ENCODE results near the gene OR51E1.

The OR51E1 gene

GRCh38 chr11:4626207-4627099, 17.3 kb upstream of the OR51E1 start:
- Histone ChIP-seq H3K9me2 (replicated peaks; ENCODE audit: insufficient read depth, low read length) (no peaks in the 10 kb centered on the region), H3F3A (ENCODE audit: insufficient read depth) (no peaks in the 10 kb centered on the region), H3K27ac (ENCODE audit: low read depth, low read length) (no peak overlapping the region), H3K9me3 (ENCODE audit: insufficient read depth, low read length) (no peaks in the 10 kb centered on the region), H3K9ac (ENCODE audit: low read length) (no peak overlapping the region), H3K4me2 (ENCODE audit: low read depth, low read length, poor library complexity, severe bottlenecking) (no peak overlapping the region), H3K27me3 (ENCODE audit: low read length) (no peaks in the 10 kb centered on the region), H3K79me2 (ENCODE audit: insufficient read depth, low read length) (no peaks in the 10 kb centered on the region), H4K20me1 (ENCODE audit: low read depth, low read length) (no peaks in the 10 kb centered on the region), H2AFZ (ENCODE audit: low read depth, low read length, severe bottlenecking) (no peak overlapping the region), H3K36me3 (ENCODE audit: low read length) (no peaks in the 10 kb centered on the region), H3K4me3 (ENCODE audit: insufficient read depth, low read length, poor library complexity, severe bottlenecking) (no peak overlapping the region)
- TF ChIP-seq CTCF (IDR thresholded peaks at IDR 0.05; ENCODE audit: insufficient read depth, low read length, poor library complexity, severe bottlenecking) (peak; percentile 84), EZH2phosphoT487 (conservative IDR thresholded peaks at IDR 0.05; ENCODE audit: low read length) (no peak)

- H3K9me3 ChIP-seq (ENCODE audit: insufficient read depth, low read length) = no peaks in the 10 kb centered on the region
- H3K27me3 ChIP-seq (ENCODE audit: low read length) = no peaks in the 10 kb centered on the region
- no peaks in the 10 kb centered on the region for H3K9me2 ChIP-seq (replicated peaks; ENCODE audit: insufficient read depth, low read length)
- no peaks in the 10 kb centered on the region for H3K36me3 ChIP-seq (ENCODE audit: low read length)
- no peak overlapping the region for H3K4me2 ChIP-seq (ENCODE audit: low read depth, low read length, poor library complexity, severe bottlenecking)
- TF ChIP-seq CTCF (IDR thresholded peaks at IDR 0.05; ENCODE audit: insufficient read depth, low read length, poor library complexity, severe bottlenecking) (no peak), EZH2phosphoT487 (conservative IDR thresholded peaks at IDR 0.05; ENCODE audit: low read length) (no peak)
- H3K9ac ChIP-seq (ENCODE audit: low read length) = no peak overlapping the region
- no peak overlapping the region for H3K4me3 ChIP-seq (ENCODE audit: insufficient read depth, low read length, poor library complexity, severe bottlenecking)
- no peaks in the 10 kb centered on the region for H3K79me2 ChIP-seq (ENCODE audit: insufficient read depth, low read length)
- H2AFZ ChIP-seq (ENCODE audit: low read depth, low read length, severe bottlenecking) = no peak overlapping the region
- no peaks in the 10 kb centered on the region for H3F3A ChIP-seq (ENCODE audit: insufficient read depth)
- no peak overlapping the region for H3K27ac ChIP-seq (ENCODE audit: low read depth, low read length)
- no peaks in the 10 kb centered on the region for H4K20me1 ChIP-seq (ENCODE audit: low read depth, low read length)
Observed at GRCh38 chr11:4636136-4636535, 7.6 kb upstream of the OR51E1 start.

- peak; percentile 87 for TF ChIP-seq CTCF (IDR thresholded peaks at IDR 0.05; ENCODE audit: insufficient read depth, low read length, poor library complexity, severe bottlenecking)
- TF ChIP-seq EZH2phosphoT487 (conservative IDR thresholded peaks at IDR 0.05; ENCODE audit: low read length) = no peak
- Histone ChIP-seq H2AFZ (ENCODE audit: low read depth, low read length, severe bottlenecking) (no peak within 1 kb of the TSS), H3K9me2 (replicated peaks; ENCODE audit: insufficient read depth, low read length) (no peaks in the 10 kb centered on the region), H3F3A (ENCODE audit: insufficient read depth) (no peaks in the 10 kb centered on the region), H4K20me1 (ENCODE audit: low read depth, low read length) (no peaks in the 10 kb centered on the region), H3K27ac (ENCODE audit: low read depth, low read length) (no peak within 1 kb of the TSS), H3K4me2 (ENCODE audit: low read depth, low read length, poor library complexity, severe bottlenecking) (no peak within 1 kb of the TSS), H3K4me3 (ENCODE audit: insufficient read depth, low read length, poor library complexity, severe bottlenecking) (no peak within 1 kb of the TSS), H3K79me2 (ENCODE audit: insufficient read depth, low read length) (no peaks in the 10 kb centered on the region), H3K36me3 (ENCODE audit: low read length) (no peaks in the 10 kb centered on the region), H3K9ac (ENCODE audit: low read length) (no peak within 1 kb of the TSS), H3K9me3 (ENCODE audit: insufficient read depth, low read length) (no peaks in the 10 kb centered on the region), H3K27me3 (ENCODE audit: low read length) (no peaks in the 10 kb centered on the region)
Observed at GRCh38 chr11:4636962-4637661, 6.7 kb upstream of the OR51E1 start, which contains the start of gene OR51D1. TSS of gene OR51D1 (plus strand) at chr11:4637477. CDS start at chr11:4639791, 2,314 bp downstream.
